ENCODE measurements around the gene KCNF1.

GRCh38 chr2:10914272-10914693 is 2.5 kb downstream of the KCNF1 start:
- TF ChIP-seq POLR2A (IDR thresholded peaks at IDR 0.05; ENCODE audit: low read depth, low read length) = no peak
- TF ChIP-seq POLR2AphosphoS5 (IDR thresholded peaks at IDR 0.05; ENCODE audit: low read depth, low read length) = no peak
- TF ChIP-seq SPI1 (IDR thresholded peaks at IDR 0.05; ENCODE audit: low read depth, low read length) = no peak
- TF ChIP-seq TAF1 (IDR thresholded peaks at IDR 0.05; ENCODE audit: low read depth, low read length) = no peak
